Chondrocyte (in vitro differentiated cells): ENCODE measurements around the gene GNAS. TPM values are rescaled to one million over a fixed set of nuclear protein-coding genes. Genes with fewer than 3 reads are reported as not detected.

Source experiments
- DNase-seq: peaks from one replicate; pipeline ENCODE4 v3.0.0; 2021; ENCODE audit warnings: mixed read lengths, low spot score
- H3K27ac Mint-ChIP-seq: one replicate; pipeline ENCODE4 v1.8.0; 2021; ENCODE audit warnings: mild to moderate bottlenecking, moderate library complexity, mixed read lengths; ENCODE audit not compliant: unreplicated experiment
- H3K27me3 Mint-ChIP-seq: 2 replicates; pipeline ENCODE4 v1.8.0; 2021; ENCODE audit warnings: low read depth, mixed read lengths
- H3K36me3 Mint-ChIP-seq: 2 replicates; pipeline ENCODE4 v1.8.0; 2021; ENCODE audit warnings: low read depth, mixed read lengths
- H3K4me1 Mint-ChIP-seq: 2 replicates; pipeline ENCODE4 v1.8.0; 2021; ENCODE audit warnings: low read depth, mild to moderate bottlenecking, mixed read lengths
- H3K4me3 Mint-ChIP-seq: one replicate; pipeline ENCODE4 v1.8.0; 2021; ENCODE audit warnings: mild to moderate bottlenecking, moderate library complexity, mixed read lengths; ENCODE audit not compliant: unreplicated experiment
- H3K9me3 Mint-ChIP-seq: 2 replicates; pipeline ENCODE4 v1.8.0; 2021; ENCODE audit warnings: low read depth, mixed read lengths
- total RNA-seq: library from RNA; stranded (reverse); gene quantifications from 3 replicates; pipeline ENCODE4 v1.2.1, GENCODE V29; 2021
- TF ChIP-seq, protein P1 (sequence below): fragments of 200-600 bp; sonication (generic); IDR thresholded peaks from 2 replicates; pipeline ENCODE4 v1.5.0; 2021; ENCODE audit warnings: antibody characterized with exemption, mild to moderate bottlenecking, moderate library complexity

Gene GNAS
- total RNA-seq, 1 donor from 2014 or later: 1,374 TPM

DNA sequence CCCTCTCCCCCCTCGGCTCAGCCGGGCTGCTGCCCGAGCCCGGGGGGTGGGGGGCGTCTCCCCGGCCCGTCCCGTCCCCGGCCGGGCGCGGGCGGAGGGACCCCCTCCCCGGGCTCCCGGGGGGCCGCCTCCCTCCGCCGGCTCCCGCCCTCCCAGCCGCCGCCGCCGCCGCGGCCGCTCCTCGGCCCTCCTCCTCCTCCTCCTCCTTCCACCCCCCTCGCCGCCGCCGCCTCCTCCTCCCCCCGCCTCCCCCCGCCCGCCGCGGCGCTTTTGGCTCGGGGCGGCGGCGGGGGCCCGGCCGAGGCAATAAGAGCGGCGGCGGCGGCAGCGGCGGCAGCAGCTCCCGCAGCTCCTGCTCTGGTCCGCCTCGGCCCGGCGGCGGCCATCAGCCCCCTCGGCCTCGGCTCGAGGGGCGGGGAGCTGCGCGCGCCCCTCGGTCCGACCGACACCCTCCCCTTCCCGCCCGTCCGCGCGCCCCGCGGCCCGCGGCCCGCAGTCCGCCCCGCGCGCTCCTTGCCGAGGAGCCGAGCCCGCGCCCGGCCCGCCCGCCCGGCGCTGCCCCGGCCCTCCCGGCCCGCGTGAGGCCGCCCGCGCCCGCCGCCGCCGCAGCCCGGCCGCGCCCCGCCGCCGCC is 38.7 kb downstream of the GNAS start:
- Mint-ChIP-seq H3K27ac (peak overlapping the region; percentile 81), H3K27me3 (no peaks in the 10 kb centered on the region), H3K4me1 (peaks cover 43% of the 10 kb centered on the region), H3K4me3 (peak overlapping the region; percentile 61), H3K36me3 (peaks cover under 1% of the 10 kb centered on the region), H3K9me3 (no peaks in the 10 kb centered on the region)
- TF ChIP-seq, protein P1, sequence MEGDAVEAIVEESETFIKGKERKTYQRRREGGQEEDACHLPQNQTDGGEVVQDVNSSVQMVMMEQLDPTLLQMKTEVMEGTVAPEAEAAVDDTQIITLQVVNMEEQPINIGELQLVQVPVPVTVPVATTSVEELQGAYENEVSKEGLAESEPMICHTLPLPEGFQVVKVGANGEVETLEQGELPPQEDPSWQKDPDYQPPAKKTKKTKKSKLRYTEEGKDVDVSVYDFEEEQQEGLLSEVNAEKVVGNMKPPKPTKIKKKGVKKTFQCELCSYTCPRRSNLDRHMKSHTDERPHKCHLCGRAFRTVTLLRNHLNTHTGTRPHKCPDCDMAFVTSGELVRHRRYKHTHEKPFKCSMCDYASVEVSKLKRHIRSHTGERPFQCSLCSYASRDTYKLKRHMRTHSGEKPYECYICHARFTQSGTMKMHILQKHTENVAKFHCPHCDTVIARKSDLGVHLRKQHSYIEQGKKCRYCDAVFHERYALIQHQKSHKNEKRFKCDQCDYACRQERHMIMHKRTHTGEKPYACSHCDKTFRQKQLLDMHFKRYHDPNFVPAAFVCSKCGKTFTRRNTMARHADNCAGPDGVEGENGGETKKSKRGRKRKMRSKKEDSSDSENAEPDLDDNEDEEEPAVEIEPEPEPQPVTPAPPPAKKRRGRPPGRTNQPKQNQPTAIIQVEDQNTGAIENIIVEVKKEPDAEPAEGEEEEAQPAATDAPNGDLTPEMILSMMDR: no peak
- DNase-seq: peak; percentile 83

DNA sequence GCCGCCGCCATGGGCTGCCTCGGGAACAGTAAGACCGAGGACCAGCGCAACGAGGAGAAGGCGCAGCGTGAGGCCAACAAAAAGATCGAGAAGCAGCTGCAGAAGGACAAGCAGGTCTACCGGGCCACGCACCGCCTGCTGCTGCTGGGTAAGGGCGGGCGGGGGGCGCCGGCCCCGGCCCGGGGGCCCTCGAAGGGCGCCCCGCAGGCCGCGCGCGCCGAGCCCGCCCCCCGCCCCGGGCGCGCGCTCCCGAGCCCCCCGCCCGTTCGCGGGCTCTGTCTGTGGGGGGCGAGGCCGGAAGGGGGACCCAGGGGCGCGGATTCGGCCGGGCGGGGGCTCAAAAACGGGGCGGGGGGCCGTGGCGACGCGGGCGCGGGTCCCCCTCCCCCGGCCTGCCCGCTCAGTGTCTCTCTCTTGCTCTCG is 39.2 kb downstream of the GNAS start:
- DNase-seq: no peak
- peaks cover 48% of the 10 kb centered on the region for H3K4me1 Mint-ChIP-seq

DNA sequence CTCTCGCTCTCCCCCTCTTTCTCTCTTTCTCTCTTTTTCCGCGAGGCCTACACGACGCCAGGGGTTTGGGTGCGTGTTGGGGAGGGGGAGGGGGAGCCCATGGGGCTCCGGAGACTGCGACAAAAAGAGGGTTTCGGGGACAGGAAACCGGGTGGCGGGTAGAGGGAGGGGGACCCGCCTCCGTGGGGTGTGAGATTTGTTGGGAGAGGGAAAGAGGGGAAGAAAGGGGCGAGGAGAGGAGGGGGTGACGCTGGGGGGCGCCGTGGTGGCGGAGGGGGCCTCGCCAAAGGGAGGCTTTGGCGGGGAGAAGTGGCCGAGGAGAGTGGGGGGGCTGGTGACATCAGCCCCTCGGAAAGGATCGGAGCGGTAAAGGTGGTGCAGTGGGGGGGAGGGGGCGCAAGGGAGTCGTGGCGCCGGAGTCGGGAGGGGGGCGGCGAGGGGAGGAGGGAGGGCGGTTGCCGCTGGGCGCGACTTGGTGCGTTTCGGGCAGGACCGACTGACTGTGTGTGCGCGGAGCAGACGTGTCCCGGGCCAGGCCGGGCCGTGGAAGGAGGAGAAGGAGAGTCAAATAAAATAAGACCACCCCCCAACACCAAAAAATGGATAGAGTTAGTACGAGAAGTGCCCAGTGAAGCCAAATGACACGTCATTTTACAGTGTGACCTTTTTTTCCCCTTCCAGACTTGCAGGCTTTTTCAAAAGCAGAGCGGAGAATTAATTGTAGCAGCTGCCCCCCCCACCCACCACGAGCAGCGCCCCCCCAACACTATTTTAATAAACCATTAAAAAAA is 39.8 kb downstream of the GNAS start:
- peaks cover 3% of the 10 kb centered on the region for H3K36me3 Mint-ChIP-seq
- peaks cover 54% of the 10 kb centered on the region for H3K4me1 Mint-ChIP-seq
- no peaks in the 10 kb centered on the region for H3K9me3 Mint-ChIP-seq
- TF ChIP-seq, protein P1: peak; percentile 45
- DNase-seq: peak; percentile 86
- peak overlapping the region; percentile 100 for H3K27ac Mint-ChIP-seq
- no peaks in the 10 kb centered on the region for H3K27me3 Mint-ChIP-seq
- peak overlapping the region; percentile 97 for H3K4me3 Mint-ChIP-seq

More for the DNA sequence above, 39.2 kb downstream of the GNAS start:
- TF ChIP-seq, protein P1: no peak
- Mint-ChIP-seq H3K36me3 (peaks cover 3% of the 10 kb centered on the region), H3K27ac (peak overlapping the region; percentile 100), H3K4me3 (peak overlapping the region; percentile 97), H3K9me3 (no peaks in the 10 kb centered on the region), H3K27me3 (no peaks in the 10 kb centered on the region)

DNA sequence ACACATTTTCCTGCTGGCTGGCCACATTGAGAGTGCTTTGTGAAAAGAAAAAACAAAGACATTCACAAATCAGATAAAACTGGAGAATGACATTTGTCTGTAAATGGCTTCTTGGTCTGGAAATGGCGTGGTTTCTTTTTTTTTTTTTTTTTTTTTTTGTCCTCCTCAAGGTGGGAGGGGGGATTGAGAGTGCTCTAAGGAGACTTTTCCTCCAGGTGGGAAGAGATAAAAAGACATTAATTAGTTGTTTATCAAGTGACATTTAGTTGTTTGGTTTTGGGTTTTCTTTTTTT is 40.4 kb downstream of the GNAS start:
- DNase-seq: no peak
- TF ChIP-seq, protein P1: no peak
- H3K9me3 Mint-ChIP-seq: no peaks in the 10 kb centered on the region
- H3K4me3 Mint-ChIP-seq: peak overlapping the region; percentile 97
- peak overlapping the region; percentile 100 for H3K27ac Mint-ChIP-seq
- peaks cover 54% of the 10 kb centered on the region for H3K4me1 Mint-ChIP-seq
- H3K27me3 Mint-ChIP-seq: no peaks in the 10 kb centered on the region
- H3K36me3 Mint-ChIP-seq: peaks cover 3% of the 10 kb centered on the region

DNA sequence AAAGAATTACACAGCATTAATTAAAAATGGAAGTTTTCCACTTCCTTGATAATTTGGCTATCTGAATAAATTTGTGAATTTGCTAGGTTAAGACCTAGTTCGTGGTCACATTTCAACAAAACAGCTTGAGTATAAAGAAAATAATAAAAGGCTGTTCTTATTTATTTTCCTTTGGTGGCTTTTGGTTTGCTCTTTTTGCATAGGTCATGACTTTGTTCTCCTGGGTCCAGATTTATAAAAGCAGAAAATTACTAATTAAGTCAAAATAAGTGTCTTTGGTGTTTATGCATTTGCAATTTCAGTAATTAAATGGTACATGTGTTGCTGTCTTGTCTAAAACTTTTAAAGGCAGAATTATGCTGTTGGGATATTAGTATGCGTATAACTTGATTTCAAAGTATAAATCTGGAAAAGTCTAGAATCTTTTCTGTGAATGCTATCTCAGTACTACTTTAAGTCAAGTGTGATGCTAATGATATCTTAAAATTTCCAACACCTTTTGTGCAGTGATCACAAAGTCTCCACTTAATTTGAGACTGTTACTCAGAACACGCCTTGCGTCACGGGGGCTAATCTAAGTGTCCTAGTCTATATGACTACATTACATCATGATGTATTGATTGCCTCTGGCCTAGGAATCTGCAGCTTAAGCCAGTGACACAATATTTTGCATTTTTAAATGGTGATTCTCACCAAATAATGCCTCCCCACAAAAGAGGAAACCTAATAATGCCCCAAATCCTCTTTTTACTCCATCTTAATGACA is 41.0 kb downstream of the GNAS start:
- Mint-ChIP-seq H3K4me3 (peak overlapping the region; percentile 97), H3K27me3 (no peaks in the 10 kb centered on the region), H3K27ac (peak overlapping the region; percentile 84), H3K9me3 (no peaks in the 10 kb centered on the region), H3K36me3 (peaks cover 3% of the 10 kb centered on the region), H3K4me1 (peaks cover 56% of the 10 kb centered on the region)
- TF ChIP-seq, protein P1: no peak
- DNase-seq: no peak
